ENCODE measurements around the gene LHX3. TPM values are rescaled to one million over a fixed set of nuclear protein-coding genes. Genes with fewer than 3 reads are reported as not detected.

The LHX3 gene
- total RNA-seq, 1 donor from 2014 or later: 0.07 TPM

GRCh38 chr9:136190237-136190601 lies 14.7 kb downstream of the LHX3 start:
- Mint-ChIP-seq H3K4me3 (no peak overlapping the region), H3K27ac (ENCODE audit: unreplicated experiment) (no peak overlapping the region), H3K4me1 (peaks cover under 1% of the 10 kb centered on the region)

GRCh38 chr9:136189394-136190236 lies 15.3 kb downstream of the LHX3 start:
- no peak for DNase-seq (ENCODE audit: low read depth, low spot score)
- H3K4me1 Mint-ChIP-seq: peaks cover 6% of the 10 kb centered on the region
- no peaks in the 10 kb centered on the region for H3K36me3 Mint-ChIP-seq (ENCODE audit: low read depth)
- no peak overlapping the region for H3K27ac Mint-ChIP-seq (ENCODE audit: unreplicated experiment)
- peaks cover 59% of the 10 kb centered on the region for H3K27me3 Mint-ChIP-seq (ENCODE audit: low read depth)
- H3K9me3 Mint-ChIP-seq: no peaks in the 10 kb centered on the region
- no peak overlapping the region for H3K4me3 Mint-ChIP-seq
- TF ChIP-seq, protein P1, sequence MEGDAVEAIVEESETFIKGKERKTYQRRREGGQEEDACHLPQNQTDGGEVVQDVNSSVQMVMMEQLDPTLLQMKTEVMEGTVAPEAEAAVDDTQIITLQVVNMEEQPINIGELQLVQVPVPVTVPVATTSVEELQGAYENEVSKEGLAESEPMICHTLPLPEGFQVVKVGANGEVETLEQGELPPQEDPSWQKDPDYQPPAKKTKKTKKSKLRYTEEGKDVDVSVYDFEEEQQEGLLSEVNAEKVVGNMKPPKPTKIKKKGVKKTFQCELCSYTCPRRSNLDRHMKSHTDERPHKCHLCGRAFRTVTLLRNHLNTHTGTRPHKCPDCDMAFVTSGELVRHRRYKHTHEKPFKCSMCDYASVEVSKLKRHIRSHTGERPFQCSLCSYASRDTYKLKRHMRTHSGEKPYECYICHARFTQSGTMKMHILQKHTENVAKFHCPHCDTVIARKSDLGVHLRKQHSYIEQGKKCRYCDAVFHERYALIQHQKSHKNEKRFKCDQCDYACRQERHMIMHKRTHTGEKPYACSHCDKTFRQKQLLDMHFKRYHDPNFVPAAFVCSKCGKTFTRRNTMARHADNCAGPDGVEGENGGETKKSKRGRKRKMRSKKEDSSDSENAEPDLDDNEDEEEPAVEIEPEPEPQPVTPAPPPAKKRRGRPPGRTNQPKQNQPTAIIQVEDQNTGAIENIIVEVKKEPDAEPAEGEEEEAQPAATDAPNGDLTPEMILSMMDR (conservative IDR thresholded peaks at IDR 0.05): no peak

More at GRCh38 chr9:136190237-136190601, 14.7 kb downstream of the LHX3 start:
- peaks cover 60% of the 10 kb centered on the region for H3K27me3 Mint-ChIP-seq (ENCODE audit: low read depth)
- TF ChIP-seq, protein P1 (conservative IDR thresholded peaks at IDR 0.05): no peak
- no peak for DNase-seq (ENCODE audit: low read depth, low spot score)
- H3K9me3 Mint-ChIP-seq: no peaks in the 10 kb centered on the region
- H3K36me3 Mint-ChIP-seq (ENCODE audit: low read depth): no peaks in the 10 kb centered on the region

GRCh38 chr9:136187683-136188586 lies 17.0 kb downstream of the LHX3 start:
- no peak overlapping the region for H3K27ac Mint-ChIP-seq (ENCODE audit: unreplicated experiment)
- no peak for DNase-seq (ENCODE audit: low read depth, low spot score)
- TF ChIP-seq, protein P1 (conservative IDR thresholded peaks at IDR 0.05): no peak
- H3K4me1 Mint-ChIP-seq: peaks cover 8% of the 10 kb centered on the region
- H3K27me3 Mint-ChIP-seq (ENCODE audit: low read depth): peaks cover 52% of the 10 kb centered on the region
- H3K4me3 Mint-ChIP-seq: no peak overlapping the region
- H3K36me3 Mint-ChIP-seq (ENCODE audit: low read depth): no peaks in the 10 kb centered on the region
- H3K9me3 Mint-ChIP-seq: no peaks in the 10 kb centered on the region

DNA sequence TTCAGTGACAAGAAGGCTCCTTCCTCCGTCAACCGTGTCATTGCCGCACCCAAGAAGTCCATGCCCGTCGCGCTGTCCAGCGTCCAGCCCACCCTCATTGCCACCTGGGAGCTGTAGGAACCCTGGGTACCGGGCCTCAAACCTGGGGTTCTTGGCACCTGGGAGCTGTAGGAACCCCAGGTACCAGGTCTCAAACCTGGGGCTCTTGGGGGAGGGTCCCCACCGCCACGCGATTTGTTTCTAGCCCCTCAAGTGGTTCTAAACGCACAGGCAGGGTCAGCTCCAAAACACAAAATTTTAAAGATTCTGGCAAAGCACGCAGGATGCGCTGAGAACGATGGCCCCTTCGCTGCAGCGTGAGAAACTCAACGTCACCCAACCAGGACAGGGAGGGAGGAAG lies 17.7 kb downstream of the LHX3 start:
- no peak overlapping the region for H3K4me3 Mint-ChIP-seq
- H3K27me3 Mint-ChIP-seq (ENCODE audit: low read depth): peaks cover 50% of the 10 kb centered on the region
- no peak overlapping the region for H3K27ac Mint-ChIP-seq (ENCODE audit: unreplicated experiment)
- no peaks in the 10 kb centered on the region for H3K36me3 Mint-ChIP-seq (ENCODE audit: low read depth)
- no peaks in the 10 kb centered on the region for H3K9me3 Mint-ChIP-seq
- H3K4me1 Mint-ChIP-seq: peaks cover 8% of the 10 kb centered on the region
- TF ChIP-seq, protein P1 (conservative IDR thresholded peaks at IDR 0.05): no peak
- DNase-seq (ENCODE audit: low read depth, low spot score): no peak

DNA sequence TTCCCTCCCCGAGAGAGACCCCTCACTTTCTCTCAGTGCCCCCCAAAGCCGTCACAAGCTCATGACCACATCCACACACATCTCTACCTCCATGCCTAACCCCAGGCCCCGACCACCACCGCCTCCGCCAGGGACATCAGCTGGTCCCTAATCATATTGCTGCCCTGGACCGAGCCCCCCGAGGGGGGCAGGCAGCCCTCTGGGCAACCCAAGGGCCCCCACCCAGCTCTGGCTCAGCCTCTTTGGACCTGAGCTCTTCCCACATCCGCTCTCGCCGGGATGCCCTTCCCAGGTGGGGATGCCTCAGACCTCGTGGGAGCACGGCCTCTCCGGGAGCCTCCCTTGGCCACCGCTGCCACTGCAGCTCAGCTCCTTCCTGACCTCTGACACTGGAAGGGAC lies 18.5 kb downstream of the LHX3 start:
- peaks cover 8% of the 10 kb centered on the region for H3K4me1 Mint-ChIP-seq
- peaks cover 41% of the 10 kb centered on the region for H3K27me3 Mint-ChIP-seq (ENCODE audit: low read depth)

More for the DNA sequence above, 18.5 kb downstream of the LHX3 start:
- TF ChIP-seq, protein P1 (conservative IDR thresholded peaks at IDR 0.05): no peak
- Mint-ChIP-seq H3K27ac (ENCODE audit: unreplicated experiment) (no peak overlapping the region), H3K36me3 (ENCODE audit: low read depth) (no peaks in the 10 kb centered on the region), H3K9me3 (no peaks in the 10 kb centered on the region), H3K4me3 (no peak overlapping the region)
- no peak for DNase-seq (ENCODE audit: low read depth, low spot score)
